Measurements from ENCODE around the gene NRG3.

The NRG3 gene

DNA sequence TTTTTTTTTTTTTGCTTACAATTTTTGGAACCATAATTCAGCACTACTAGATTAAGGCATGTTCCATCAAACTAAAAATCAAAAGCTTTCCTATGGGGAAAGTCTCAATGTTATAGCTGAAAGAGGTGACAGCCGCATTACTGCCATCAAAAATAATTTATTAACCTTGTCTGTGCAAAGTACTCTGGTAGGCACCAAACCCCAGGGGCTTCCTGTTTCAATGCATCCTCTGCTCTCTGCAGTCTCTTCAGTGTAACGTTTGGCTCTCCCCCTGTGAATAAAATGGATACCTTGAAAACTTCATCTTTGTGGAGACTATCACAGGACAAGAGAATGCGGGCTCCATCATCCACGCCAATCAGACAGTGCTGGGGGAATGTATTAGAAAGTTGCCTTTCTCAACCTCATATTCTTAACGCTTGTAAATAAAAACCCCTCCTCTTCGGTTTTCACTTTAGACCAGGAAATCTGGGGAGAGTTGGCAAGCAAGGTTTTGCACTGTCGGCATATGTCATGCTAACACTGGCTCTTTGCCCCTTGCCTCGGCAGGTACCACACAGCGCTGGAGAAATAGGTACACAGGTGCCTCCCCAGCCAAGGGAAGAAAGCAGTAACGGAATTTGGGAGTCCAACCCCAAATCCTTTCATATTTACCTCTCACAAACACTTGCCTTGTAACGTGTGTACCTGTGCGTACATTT, 1.6 kb upstream of the NRG3 start:
- H3K4me1 Mint-ChIP-seq (ENCODE audit: low read depth): peaks cover 10% of the 10 kb centered on the region
- peaks cover 65% of the 10 kb centered on the region for H3K27me3 Mint-ChIP-seq
- no peaks in the 10 kb centered on the region for H3K36me3 Mint-ChIP-seq (ENCODE audit: low read depth)
- no peak for DNase-seq
- no peaks in the 10 kb centered on the region for H3K9me3 Mint-ChIP-seq
- H3K4me3 Mint-ChIP-seq: no peak overlapping the region
- no peak overlapping the region for H3K27ac Mint-ChIP-seq

DNA sequence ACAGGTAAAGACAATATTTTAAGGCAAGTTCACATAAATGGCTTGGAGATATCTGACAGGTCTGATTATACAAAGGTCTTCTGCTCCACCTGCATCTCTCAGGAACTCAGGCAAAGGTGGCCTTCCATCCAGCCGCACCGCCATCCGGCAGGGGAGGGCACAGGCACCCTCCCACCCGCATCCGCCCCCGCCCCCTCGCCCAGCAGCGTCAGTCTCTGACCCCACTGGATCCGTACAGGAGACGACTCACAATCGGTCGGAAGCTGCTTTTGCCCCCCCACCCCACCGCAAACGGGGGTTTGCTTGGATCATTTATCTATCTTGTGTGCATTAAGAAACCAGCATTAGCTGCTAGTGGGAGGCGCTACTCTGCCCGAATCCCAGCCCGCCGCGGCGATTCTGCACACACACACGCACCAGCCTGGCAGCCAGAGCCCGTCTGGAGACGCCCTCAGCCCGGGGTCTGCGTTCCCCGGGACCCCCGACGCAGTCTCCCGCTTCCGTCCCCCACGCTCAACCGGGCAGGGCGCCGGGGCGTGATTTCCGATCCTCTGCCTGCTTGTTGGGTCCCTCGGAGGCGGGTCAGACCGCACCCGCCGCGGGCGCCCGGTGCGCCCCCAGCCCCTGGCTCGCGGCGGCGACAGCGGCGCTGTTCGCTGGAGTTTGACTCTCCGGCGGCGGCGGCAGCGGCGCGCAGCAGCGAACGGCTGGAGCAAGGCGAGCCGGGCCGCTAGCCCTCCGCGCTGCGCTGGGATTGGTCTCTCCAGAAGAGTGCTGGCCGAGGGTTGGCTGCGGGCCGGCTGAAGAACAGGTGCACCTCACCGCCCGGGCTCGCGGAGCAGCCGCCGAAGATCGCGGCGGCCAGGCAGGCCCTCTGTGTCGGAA, 820 bp upstream of the NRG3 start:
- no peaks in the 10 kb centered on the region for H3K9me3 Mint-ChIP-seq
- no peak overlapping the region for H3K27ac Mint-ChIP-seq
- H3K4me3 Mint-ChIP-seq: no peak overlapping the region
- peak; percentile 33 for DNase-seq
- peaks cover 10% of the 10 kb centered on the region for H3K4me1 Mint-ChIP-seq (ENCODE audit: low read depth)
- peaks cover 73% of the 10 kb centered on the region for H3K27me3 Mint-ChIP-seq
- no peaks in the 10 kb centered on the region for H3K36me3 Mint-ChIP-seq (ENCODE audit: low read depth)

DNA sequence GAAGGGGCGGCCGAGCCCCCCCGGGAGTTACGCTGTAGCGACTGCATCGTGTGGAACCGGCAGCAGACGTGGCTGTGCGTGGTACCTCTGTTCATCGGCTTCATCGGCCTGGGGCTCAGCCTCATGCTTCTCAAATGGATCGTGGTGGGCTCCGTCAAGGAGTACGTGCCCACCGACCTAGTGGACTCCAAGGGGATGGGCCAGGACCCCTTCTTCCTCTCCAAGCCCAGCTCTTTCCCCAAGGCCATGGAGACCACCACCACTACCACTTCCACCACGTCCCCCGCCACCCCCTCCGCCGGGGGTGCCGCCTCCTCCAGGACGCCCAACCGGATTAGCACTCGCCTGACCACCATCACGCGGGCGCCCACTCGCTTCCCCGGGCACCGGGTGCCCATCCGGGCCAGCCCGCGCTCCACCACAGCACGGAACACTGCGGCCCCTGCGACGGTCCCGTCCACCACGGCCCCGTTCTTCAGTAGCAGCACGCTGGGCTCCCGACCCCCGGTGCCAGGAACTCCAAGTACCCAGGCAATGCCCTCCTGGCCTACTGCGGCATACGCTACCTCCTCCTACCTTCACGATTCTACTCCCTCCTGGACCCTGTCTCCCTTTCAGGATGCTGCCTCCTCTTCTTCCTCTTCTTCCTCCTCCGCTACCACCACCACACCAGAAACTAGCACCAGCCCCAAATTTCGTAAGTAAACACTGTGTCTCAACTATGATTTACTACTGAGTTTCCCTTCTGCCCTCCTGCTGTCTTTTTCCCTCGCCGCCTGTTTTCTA, 666 bp downstream of the NRG3 start:
- Mint-ChIP-seq H3K27me3 (peaks cover 77% of the 10 kb centered on the region), H3K4me1 (ENCODE audit: low read depth) (peaks cover 10% of the 10 kb centered on the region), H3K36me3 (ENCODE audit: low read depth) (no peaks in the 10 kb centered on the region), H3K27ac (no peak overlapping the region), H3K4me3 (peak overlapping the region; percentile 52), H3K9me3 (no peaks in the 10 kb centered on the region)
- no peak for DNase-seq

DNA sequence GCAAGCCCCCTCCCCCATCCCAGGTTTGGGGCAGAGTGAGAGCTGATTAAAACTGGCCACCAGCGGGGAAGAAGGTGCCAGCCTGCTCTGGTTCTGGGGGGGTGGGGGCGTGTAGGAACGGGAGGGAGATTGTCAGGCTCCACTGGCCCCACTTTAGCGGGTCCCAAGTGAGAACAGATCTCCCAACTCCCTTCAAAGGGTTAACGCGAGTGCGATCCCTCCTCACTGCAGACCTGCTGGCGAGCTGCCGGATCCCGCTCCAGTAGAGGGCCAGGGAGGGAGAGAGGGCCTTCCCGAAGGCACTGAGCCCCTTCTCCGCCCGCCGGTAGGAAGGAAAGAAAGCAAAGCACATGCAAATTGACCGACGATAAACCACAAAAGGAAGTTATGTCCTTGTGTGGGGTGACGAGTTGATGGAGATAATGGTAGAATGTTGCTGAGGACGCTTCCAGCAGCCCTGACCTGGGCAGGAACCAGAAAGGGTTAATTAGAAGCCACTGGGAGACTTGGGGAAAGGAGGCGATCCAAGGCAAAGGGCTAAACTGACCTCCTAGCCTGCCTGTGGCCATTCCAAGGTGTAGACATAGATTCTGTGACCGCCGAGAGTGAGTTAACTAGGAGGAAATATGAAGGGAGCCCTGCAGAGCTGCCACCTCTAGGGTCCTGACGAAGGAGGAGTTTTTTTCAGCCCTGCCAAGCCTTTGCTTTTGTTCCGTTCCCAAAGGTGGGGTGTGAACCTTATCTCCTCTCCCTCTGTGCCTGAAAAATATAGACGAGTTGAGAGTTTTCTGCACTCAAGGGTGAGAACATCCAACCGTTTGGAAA, 1.5 kb downstream of the NRG3 start:
- Mint-ChIP-seq H3K4me3 (peak overlapping the region; percentile 52), H3K4me1 (ENCODE audit: low read depth) (peaks cover 10% of the 10 kb centered on the region), H3K27ac (no peak overlapping the region), H3K27me3 (peaks cover 78% of the 10 kb centered on the region), H3K9me3 (no peaks in the 10 kb centered on the region), H3K36me3 (ENCODE audit: low read depth) (no peaks in the 10 kb centered on the region)
- DNase-seq: no peak

DNA sequence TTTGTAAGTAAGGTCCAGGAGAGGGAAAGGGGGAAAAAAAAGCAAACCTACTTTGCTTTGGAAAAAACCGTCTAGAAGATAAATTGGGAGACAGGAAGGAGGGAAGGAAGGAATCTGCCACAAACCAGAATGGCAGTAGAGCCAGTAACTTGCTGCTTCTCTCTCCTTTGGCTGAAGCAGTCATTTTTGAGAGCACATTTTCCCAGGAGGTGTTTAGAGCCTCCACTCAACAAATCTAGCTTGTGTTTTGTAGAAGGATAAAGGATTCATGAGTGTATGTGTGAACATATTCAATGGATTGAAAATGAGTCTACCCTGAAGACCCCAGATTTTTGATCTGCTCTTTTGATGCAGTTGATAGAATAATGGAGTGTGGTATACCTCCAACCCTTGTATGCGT, 2.6 kb downstream of the NRG3 start:
- DNase-seq: no peak
- no peaks in the 10 kb centered on the region for H3K36me3 Mint-ChIP-seq (ENCODE audit: low read depth)
- H3K4me1 Mint-ChIP-seq (ENCODE audit: low read depth): peaks cover 10% of the 10 kb centered on the region
- no peak overlapping the region for H3K27ac Mint-ChIP-seq
- peaks cover 68% of the 10 kb centered on the region for H3K27me3 Mint-ChIP-seq
- H3K4me3 Mint-ChIP-seq: no peak overlapping the region
- no peaks in the 10 kb centered on the region for H3K9me3 Mint-ChIP-seq

DNA sequence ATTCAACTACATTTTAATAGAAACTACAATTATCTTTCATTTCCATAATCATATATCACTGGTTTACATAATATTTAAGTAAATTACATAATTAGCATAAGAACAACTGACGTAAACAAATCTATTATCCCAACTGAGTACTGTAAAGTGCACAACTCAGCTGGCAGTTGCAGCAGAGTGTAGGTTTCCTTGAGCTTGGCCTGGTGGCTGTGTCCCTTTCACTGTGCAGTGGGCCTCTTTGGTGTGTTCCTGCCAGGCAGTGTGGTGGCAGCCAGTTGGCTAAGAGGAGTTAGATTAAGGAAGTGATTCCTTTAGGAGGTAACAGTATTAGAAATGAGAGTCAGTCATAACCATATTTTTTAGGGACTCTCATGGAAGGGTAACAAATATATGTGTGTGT, 7.0 kb downstream of the NRG3 start:
- H3K4me1 Mint-ChIP-seq (ENCODE audit: low read depth): no peaks in the 10 kb centered on the region
- DNase-seq: no peak
- H3K36me3 Mint-ChIP-seq (ENCODE audit: low read depth): no peaks in the 10 kb centered on the region
- no peak overlapping the region for H3K4me3 Mint-ChIP-seq
- H3K9me3 Mint-ChIP-seq: no peaks in the 10 kb centered on the region
- H3K27ac Mint-ChIP-seq: no peak overlapping the region
- peaks cover 41% of the 10 kb centered on the region for H3K27me3 Mint-ChIP-seq

DNA sequence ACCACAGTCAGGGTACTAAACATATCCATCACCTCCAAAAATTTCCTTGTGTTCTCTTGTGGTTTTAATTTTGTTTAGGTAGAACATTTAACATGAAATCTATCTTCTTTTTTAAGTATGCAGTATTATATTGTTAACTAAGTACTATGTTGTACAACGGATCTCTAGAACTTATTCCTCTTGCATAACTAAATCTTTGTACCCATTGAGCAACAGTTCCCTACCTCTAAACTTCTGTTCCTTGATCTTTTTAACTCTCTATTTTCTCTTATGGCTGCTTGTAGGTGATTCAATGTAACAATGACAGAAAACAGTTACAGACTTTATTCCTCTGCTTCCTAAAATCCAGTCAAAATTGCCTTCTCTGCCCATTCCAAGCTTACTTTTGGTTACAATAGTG, 9.9 kb downstream of the NRG3 start:
- Mint-ChIP-seq H3K36me3 (ENCODE audit: low read depth) (no peaks in the 10 kb centered on the region), H3K9me3 (no peaks in the 10 kb centered on the region), H3K27ac (no peak overlapping the region), H3K4me1 (ENCODE audit: low read depth) (no peaks in the 10 kb centered on the region), H3K4me3 (no peak overlapping the region), H3K27me3 (peaks cover 16% of the 10 kb centered on the region)
- no peak for DNase-seq

DNA sequence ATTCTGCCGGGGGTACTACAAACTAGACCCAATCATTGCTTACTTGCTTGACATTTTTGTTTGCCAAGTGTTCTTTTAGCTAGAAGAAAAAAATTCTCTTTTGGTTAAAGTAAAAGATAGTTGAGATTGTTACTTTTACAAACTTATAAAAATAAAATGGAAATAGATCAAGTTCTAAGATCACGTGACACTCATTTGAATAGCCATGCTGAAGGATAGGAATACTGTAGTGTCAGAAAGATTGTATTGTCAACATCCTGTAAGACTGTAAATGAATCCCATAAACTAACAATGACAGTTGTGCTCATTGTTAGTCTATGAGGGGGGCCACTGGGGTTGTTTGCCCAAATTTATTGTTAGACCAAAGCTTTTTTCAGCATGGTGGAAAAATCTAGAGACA, 10.5 kb downstream of the NRG3 start:
- no peak for DNase-seq
- Mint-ChIP-seq H3K36me3 (ENCODE audit: low read depth) (no peaks in the 10 kb centered on the region), H3K4me1 (ENCODE audit: low read depth) (no peaks in the 10 kb centered on the region), H3K4me3 (no peak overlapping the region), H3K27me3 (peaks cover 13% of the 10 kb centered on the region), H3K27ac (no peak overlapping the region), H3K9me3 (no peaks in the 10 kb centered on the region)

DNA sequence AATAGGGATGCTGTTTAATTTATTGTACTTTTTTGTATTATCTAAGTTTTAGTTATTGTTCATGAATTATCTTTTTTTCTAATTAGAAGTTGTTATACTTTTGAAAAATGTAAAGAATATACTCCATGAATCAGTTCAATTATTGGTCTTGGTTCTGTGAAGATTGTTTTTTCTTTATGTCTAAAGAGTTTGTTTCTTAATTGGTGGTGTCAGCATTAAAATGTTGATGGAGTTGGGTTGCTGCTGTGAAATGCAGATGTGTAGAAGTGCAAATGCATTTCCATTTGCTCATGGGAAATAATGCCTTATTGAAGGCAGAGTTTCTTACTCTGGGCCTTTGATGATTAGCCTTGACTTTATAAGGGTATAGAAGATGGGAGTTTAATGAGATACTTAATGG, 11.9 kb downstream of the NRG3 start:
- H3K9me3 Mint-ChIP-seq: no peaks in the 10 kb centered on the region
- no peaks in the 10 kb centered on the region for H3K36me3 Mint-ChIP-seq (ENCODE audit: low read depth)
- H3K4me3 Mint-ChIP-seq: no peak overlapping the region
- no peak for DNase-seq
- H3K4me1 Mint-ChIP-seq (ENCODE audit: low read depth): no peaks in the 10 kb centered on the region
- no peak overlapping the region for H3K27ac Mint-ChIP-seq
- peaks cover 6% of the 10 kb centered on the region for H3K27me3 Mint-ChIP-seq

DNA sequence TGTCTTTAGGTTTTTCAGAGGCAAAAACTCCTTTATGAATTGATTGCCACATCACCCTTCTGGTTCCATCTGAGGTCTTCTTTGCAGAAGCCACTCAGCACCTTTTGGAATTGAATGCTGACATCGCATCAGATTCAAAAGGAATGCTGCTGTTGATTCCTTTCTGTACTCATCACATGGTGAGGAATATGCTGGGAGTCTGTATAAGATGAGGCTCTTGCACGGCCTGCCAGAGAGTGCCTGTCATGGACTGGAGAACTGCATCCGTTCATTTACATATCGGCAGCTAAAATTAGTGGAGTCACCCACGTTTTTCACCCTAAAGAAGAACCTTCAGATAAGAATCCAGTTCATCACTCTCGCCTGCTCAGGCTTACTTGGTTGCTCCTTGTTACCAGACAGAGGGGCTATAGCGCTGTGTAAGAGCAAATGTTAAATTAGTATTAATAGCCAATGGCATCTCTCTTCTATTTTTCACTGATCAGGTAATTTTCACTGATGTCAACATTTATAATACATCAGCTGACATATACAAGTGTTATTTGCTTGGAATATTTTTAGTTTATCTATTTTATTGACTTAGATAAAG, 14.3 kb downstream of the NRG3 start:
- Mint-ChIP-seq H3K9me3 (no peaks in the 10 kb centered on the region), H3K27ac (no peak overlapping the region), H3K36me3 (ENCODE audit: low read depth) (no peaks in the 10 kb centered on the region)

DNA sequence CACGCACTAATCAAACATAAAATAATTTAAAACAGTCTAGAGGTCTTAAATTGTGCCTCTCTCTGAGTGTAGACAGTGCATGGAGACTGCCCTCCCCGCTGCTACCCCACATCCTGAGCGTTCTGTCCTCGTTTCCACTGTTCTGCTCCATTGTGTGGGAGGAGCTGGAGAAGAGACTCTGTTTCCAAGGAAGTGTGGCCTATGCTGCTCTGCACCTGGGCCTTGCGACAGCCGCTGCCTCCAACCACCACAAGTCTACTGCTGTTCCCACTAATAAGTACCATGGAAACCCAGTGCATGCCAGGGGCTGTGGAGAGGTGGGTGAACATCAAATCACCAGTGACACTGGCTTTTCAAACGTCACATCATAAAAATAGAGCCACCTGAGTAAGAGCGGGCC, 19.6 kb downstream of the NRG3 start:
- Mint-ChIP-seq H3K4me1 (ENCODE audit: low read depth) (no peaks in the 10 kb centered on the region), H3K27ac (no peak overlapping the region), H3K9me3 (no peaks in the 10 kb centered on the region), H3K27me3 (no peaks in the 10 kb centered on the region), H3K36me3 (ENCODE audit: low read depth) (no peaks in the 10 kb centered on the region), H3K4me3 (no peak overlapping the region)
- no peak for DNase-seq

More for the DNA sequence above, 14.3 kb downstream of the NRG3 start:
- Mint-ChIP-seq H3K4me1 (ENCODE audit: low read depth) (no peaks in the 10 kb centered on the region), H3K4me3 (no peak overlapping the region), H3K27me3 (peaks cover 6% of the 10 kb centered on the region)
- no peak for DNase-seq

DNA sequence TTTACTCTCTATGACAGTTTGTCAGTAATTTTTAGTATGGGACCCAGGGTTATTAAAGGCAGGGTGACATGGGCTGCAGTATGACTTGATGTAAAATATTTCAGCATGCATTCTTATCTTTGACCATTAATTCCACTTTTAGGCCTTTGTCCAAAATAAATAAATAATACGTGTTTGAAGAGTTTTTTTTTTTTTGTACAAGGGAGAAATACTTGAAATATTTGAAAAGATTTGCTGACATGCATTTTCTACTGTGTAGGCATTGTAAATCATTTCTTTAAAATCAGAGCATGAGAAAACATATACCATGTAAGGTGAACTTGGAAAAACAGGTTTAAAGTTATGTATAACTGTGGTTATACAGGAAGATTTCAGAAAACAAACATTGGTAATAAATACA, 23.5 kb downstream of the NRG3 start:
- H3K27ac Mint-ChIP-seq: no peak overlapping the region
- no peak overlapping the region for H3K4me3 Mint-ChIP-seq
- H3K9me3 Mint-ChIP-seq: no peaks in the 10 kb centered on the region
- DNase-seq: no peak
- H3K36me3 Mint-ChIP-seq (ENCODE audit: low read depth): no peaks in the 10 kb centered on the region
- no peaks in the 10 kb centered on the region for H3K4me1 Mint-ChIP-seq (ENCODE audit: low read depth)
- H3K27me3 Mint-ChIP-seq: no peaks in the 10 kb centered on the region

DNA sequence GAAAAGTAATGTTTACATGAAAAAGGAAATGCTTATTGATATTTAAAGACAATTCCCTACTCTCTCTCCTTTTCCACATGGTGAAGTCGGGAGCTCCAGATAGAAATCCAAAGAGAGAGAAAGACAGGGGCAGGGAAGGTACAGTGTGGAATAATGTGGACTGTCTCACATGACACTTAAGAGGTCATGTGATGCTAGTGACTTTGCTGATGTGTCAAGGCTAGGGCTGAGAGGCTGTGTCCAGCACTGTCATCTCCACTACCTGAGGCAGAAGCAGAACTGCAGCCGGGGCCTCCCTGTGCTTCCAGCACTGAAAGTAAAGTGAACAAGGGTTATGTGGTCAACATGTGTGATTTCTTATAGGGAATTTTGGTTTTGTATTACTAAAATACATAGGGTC, 26.0 kb downstream of the NRG3 start:
- Mint-ChIP-seq H3K36me3 (ENCODE audit: low read depth) (no peaks in the 10 kb centered on the region), H3K4me3 (no peak overlapping the region), H3K27me3 (no peaks in the 10 kb centered on the region), H3K9me3 (no peaks in the 10 kb centered on the region), H3K4me1 (ENCODE audit: low read depth) (no peaks in the 10 kb centered on the region), H3K27ac (no peak overlapping the region)
- no peak for DNase-seq

DNA sequence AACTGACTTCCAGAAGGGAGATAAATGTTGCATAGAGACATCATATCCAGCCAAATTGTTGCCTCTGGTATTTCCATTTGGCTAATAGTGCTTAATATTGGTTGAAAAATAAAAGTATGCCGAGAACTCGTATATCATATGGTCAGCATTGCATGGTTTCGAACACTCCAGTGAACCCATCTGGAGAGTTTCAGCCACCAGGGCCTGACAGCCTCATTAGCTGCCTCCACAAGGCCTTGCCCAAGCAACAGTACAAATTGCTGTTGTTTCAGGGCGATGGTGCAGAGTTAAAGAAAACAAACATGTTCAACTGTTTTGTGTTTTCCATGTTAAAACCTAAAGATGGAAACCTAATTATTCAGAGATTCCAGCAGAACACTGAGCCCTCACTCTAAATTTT, 28.5 kb downstream of the NRG3 start:
- no peaks in the 10 kb centered on the region for H3K27me3 Mint-ChIP-seq
- no peaks in the 10 kb centered on the region for H3K36me3 Mint-ChIP-seq (ENCODE audit: low read depth)
- no peaks in the 10 kb centered on the region for H3K4me1 Mint-ChIP-seq (ENCODE audit: low read depth)
- DNase-seq: no peak
- no peak overlapping the region for H3K27ac Mint-ChIP-seq
- no peak overlapping the region for H3K4me3 Mint-ChIP-seq
- no peaks in the 10 kb centered on the region for H3K9me3 Mint-ChIP-seq
